GM12878 (cell line): ENCODE results near the gene DIDO1. TPM values are rescaled to one million over a fixed set of nuclear protein-coding genes. Genes with fewer than 3 reads are reported as not detected.

ENCODE experiments used
- ATAC-seq: fragments of 200-7000 bp; cut with Tn5 transposase; 3 replicates; pipeline ENCODE4 v1.9.1; 2020; ENCODE audit warnings: mild to moderate bottlenecking, moderate library complexity
- BruUV-seq: library from RNA; stranded (reverse); fragments of 400-500 nt; replicated peaks from 2 replicates; lab custom pipeline; 2021; lab: Mats Ljungman, UMichigan
- CTCF ChIA-PET: fragments of 300-600 bp; sonication (Branson Sonifier 250); formaldehyde crosslinking; extraction: SDS; loops from one replicate; lab custom pipeline; 2021; ENCODE audit warnings: inconsistent platforms; lab: Yijun Ruan, JAX
- POLR2A ChIA-PET: fragments of 350-600 bp; formaldehyde crosslinking; extraction: SDS; loops from one replicate; lab custom pipeline; 2021; ENCODE audit warnings: inconsistent platforms; lab: Charles Lee
- RAD21 ChIA-PET: fragments of 300-600 bp; sonication (Branson Sonifier 250); formaldehyde crosslinking; loops from one replicate; lab custom pipeline; 2023; ENCODE audit warnings: antibody characterized with exemption; ENCODE audit not compliant: unreplicated experiment; lab: Charles Lee
- SMC1A ChIA-PET: fragments of 300-600 bp; sonication (Branson Sonifier 250); formaldehyde crosslinking; loops from one replicate; lab custom pipeline; 2023; ENCODE audit not compliant: unreplicated experiment, uncharacterized antibody; lab: Charles Lee
- DNase-seq: peaks from one replicate; pipeline ENCODE4 v3.0.0-alpha.2; 2011; ENCODE audit warnings: low read depth, low spot score
- FAIRE-seq: peaks from 3 replicates; lab custom pipeline; 2011; peaks lifted over from hg19 to GRCh38; lab: Jason Lieb, UNC
- H2AFZ ChIP-seq: 2 replicates; pipeline ENCODE4 v1.6.0; 2011; ENCODE audit warnings: low read depth, low read length, control low read depth; ENCODE audit not compliant: control insufficient read depth
- H3K27ac ChIP-seq: 2 replicates; pipeline ENCODE4 v1.5.1; 2011; ENCODE audit warnings: control low read depth; ENCODE audit not compliant: control insufficient read depth, insufficient read depth
- H3K27me3 ChIP-seq, 2 experiments: replicated peaks in 1 of 2; 2 replicates each; pipeline versions ENCODE4 v1.6.0 to v1.6.1; 2011; ENCODE audit warnings: low read length in 1 of 2; ENCODE audit not compliant: control insufficient read depth in 2 of 2, insufficient read depth in 2 of 2
- H3K36me3 ChIP-seq, 2 experiments: 2 replicates each; pipeline ENCODE4 v1.5.1; 2011; ENCODE audit warnings: low read length in 1 of 2; ENCODE audit not compliant: control insufficient read depth in 2 of 2, insufficient read depth in 2 of 2
- H3K4me1 ChIP-seq: 2 replicates; pipeline ENCODE4 v1.6.1; 2011; ENCODE audit warnings: mild to moderate bottlenecking, low read length, moderate library complexity, mixed read lengths; ENCODE audit not compliant: control insufficient read depth, insufficient read depth
- H3K4me2 ChIP-seq: 2 replicates; pipeline ENCODE4 v1.6.0; 2011; ENCODE audit warnings: control low read depth; ENCODE audit not compliant: control insufficient read depth, insufficient read depth
- H3K4me3 ChIP-seq: fragments of 200-600 bp; sonication (generic); 2 replicates; pipeline ENCODE4 v1.5.1; 2016
- H3K79me2 ChIP-seq: 2 replicates; pipeline ENCODE4 v1.6.0; 2011; ENCODE audit warnings: low read length; ENCODE audit not compliant: control insufficient read depth, insufficient read depth
- H3K9ac ChIP-seq: 2 replicates; pipeline ENCODE4 v1.8.0; 2011; ENCODE audit warnings: low read length, control low read depth, mixed read lengths; ENCODE audit not compliant: control insufficient read depth, insufficient read depth
- H3K9me3 ChIP-seq: replicated peaks from 3 replicates; pipeline ENCODE4 v1.5.1; 2011; ENCODE audit warnings: mild to moderate bottlenecking, low read length; ENCODE audit not compliant: control insufficient read depth, insufficient read depth
- H4K20me1 ChIP-seq: 2 replicates; pipeline ENCODE4 v1.6.0; 2011; ENCODE audit not compliant: control insufficient read depth, insufficient read depth
- ASH2L ChIP-seq: fragments of 300-600, 200-600 bp; sonication (generic); IDR thresholded peaks from 2 replicates; pipeline ENCODE4 v1.6.1; 2017; ENCODE audit warnings: low read depth, mild to moderate bottlenecking, borderline replicate concordance
- EGR1 ChIP-seq, 2 experiments: IDR thresholded peaks; 1 replicate in 1 of 2; 2 replicates in 1 of 2; pipeline ENCODE4 v1.6.1; 2011 to 2012; ENCODE audit warnings: low read depth in 2 of 2, low read length in 2 of 2, borderline replicate concordance in 1 of 2, mild to moderate bottlenecking in 1 of 2, moderate library complexity in 1 of 2
- IKZF2 ChIP-seq, 2 experiments: fragments of 450-650 bp; IDR thresholded peaks; 2 replicates each; pipeline ENCODE4 v1.6.1; 2017; ENCODE audit warnings: mild to moderate bottlenecking in 2 of 2, moderate library complexity in 2 of 2
- USF1 ChIP-seq: IDR thresholded peaks from 2 replicates; pipeline ENCODE4 v1.6.1; 2011; ENCODE audit warnings: borderline replicate concordance, low read depth, mild to moderate bottlenecking, moderate library complexity, mixed read lengths, low read length; ENCODE audit not compliant: insufficient read depth; ENCODE audit errors: extremely low read length
- WGBS: methylation state at CpG from one replicate; pipeline ENCODE4 v1.1.6; 2016; ENCODE audit warnings: low lambda C conversion rate; ENCODE audit not compliant: insufficient replicate concordance, insufficient coverage; ENCODE audit errors: missing lambda C conversion rate; 5-methylcytosine and 5-hydroxymethylcytosine counted together
- in situ Hi-C: fragments of 300-500 bp; cut with MboI; formaldehyde crosslinking; loops from 9 replicates; pipeline ENCODE4 v1.14.3; 2018; ENCODE audit warnings: mixed read lengths
- intact Hi-C: fragments of 100-400 bp; cut with micrococcal nuclease; formaldehyde crosslinking; loops from one replicate; pipeline ENCODE4 v1.14.2; 2022; ENCODE audit not compliant: unreplicated experiment
- polyA plus RNA-seq, 11 experiments: library from polyadenylated mRNA; depleted of rRNA in 4 of 11; unstranded in 6 of 11; stranded (reverse) in 5 of 11; fragments of >200 nt; fragmentation: Nextera tagmentation in 4 of 11; fragmentation: Illumina TruSeq in 1 of 11; extraction: Ambion mirVana in 4 of 11; extraction: Trizol in 1 of 11; gene quantifications; 1 replicate in 1 of 11; 2 replicates in 10 of 11; pipeline versions ENCODE4 v1.2.1 to v1.2.3, GENCODE V29; 2011 to 2016; ENCODE audit warnings: inconsistent platforms in 2 of 11, missing spikeins in 2 of 11, low read depth in 1 of 11
- total RNA-seq, 4 experiments: library from RNA; depleted of rRNA in 3 of 4; stranded (reverse); fragments of >200 nt in 3 of 4; fragmentation: Illumina TruSeq in 1 of 4; extraction: Trizol in 1 of 4; gene quantifications; 2 replicates each; pipeline versions ENCODE4 v1.2.1 to v1.2.3, GENCODE V29; 2013 to 2021

The DIDO1 gene
- total and polyA plus RNA-seq, 10 of the 15 experiments (the other 5 are each of a cell fraction or from before 2014, with no cell fraction given): 5.5 to 56.4 (median 38.4) TPM

- BruUV-seq: no TSS peak
- POLR2A ChIA-PET: no interaction called here
- no peak overlapping the region for H3K4me3 ChIP-seq
- RAD21 ChIA-PET: no interaction called here
- H3K27ac ChIP-seq: no peak overlapping the region
- H3K4me2 ChIP-seq: no peak overlapping the region
- SMC1A ChIA-PET: no interaction called here
- H3K9ac ChIP-seq: no peak overlapping the region
- no peak overlapping the region for H2AFZ ChIP-seq
- ATAC-seq: no peak
- H4K20me1 ChIP-seq: no peaks in the 10 kb centered on the region
- H3K9me3 ChIP-seq: no peaks in the 10 kb centered on the region
- no peaks in the 10 kb centered on the region for H3K27me3 ChIP-seq
- no peak for FAIRE-seq
- no peaks in the 10 kb centered on the region for H3K4me1 ChIP-seq
- H3K36me3 ChIP-seq: no peaks in the 10 kb centered on the region; a peak in 1 of 4 replicates
- CTCF ChIA-PET: no interaction called here
- in situ Hi-C loops: no loop called here
- H3K79me2 ChIP-seq: no peaks in the 10 kb centered on the region
- 97% methylated on average over 37 of the region's 80 CpGs for WGBS
- intact Hi-C loops: no loop called here
- TF ChIP-seq IKZF2 (IDR thresholded peaks at IDR 0.05): no peak
- no peak for TF ChIP-seq EGR1 (IDR thresholded peaks at IDR 0.05; ENCODE audit: borderline replicate concordance in 1 of 2, low read depth in 2 of 2, low read length in 2 of 2)
- no peak for TF ChIP-seq ASH2L
- no peak for TF ChIP-seq USF1
- DNase-seq: no peak
Observed at GRCh38 chr20:62879275-62880146, 46.8 kb downstream of the DIDO1 start.
